Glomerular visceral epithelial cell (primary cell): ENCODE results near the gene PLEKHA5.
A peak's percentile ranks its signal among the peaks of the same experiment; 100 is the strongest.

Experiments
- DNase-seq: peaks from one replicate; pipeline ENCODE4 v3.0.0-alpha.2; 2016; ENCODE audit errors: extremely low spot score

Gene PLEKHA5

DNA sequence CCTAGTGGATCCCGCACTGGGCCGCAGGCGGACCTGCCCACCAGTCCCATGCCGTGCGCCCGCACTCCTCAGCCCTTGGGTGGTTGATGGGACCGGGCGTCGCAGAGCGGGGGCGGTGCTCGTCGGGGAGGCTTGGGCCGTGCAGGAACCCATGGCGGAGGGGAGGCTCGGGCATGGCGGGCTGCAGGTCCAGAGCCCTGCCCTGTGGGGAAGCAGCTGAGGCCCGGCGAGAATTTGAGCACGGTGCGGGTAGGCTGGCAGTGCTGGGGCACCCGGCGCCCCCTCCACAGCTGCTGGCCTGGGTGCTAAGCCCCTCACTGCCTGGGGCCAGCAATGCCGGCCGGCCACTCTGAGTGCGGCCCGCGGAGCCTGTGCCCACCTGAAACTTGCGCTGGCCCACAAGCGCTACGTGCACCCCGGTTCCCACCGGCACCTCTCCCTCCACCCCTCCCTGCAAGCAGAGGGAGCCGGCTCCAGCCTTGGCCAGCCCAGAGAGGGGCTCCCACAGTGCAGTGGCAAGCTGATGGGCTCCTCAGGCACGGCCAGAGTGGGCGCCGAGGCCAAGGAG, 100.8 kb downstream of the PLEKHA5 start:
- no peak for DNase-seq

DNA sequence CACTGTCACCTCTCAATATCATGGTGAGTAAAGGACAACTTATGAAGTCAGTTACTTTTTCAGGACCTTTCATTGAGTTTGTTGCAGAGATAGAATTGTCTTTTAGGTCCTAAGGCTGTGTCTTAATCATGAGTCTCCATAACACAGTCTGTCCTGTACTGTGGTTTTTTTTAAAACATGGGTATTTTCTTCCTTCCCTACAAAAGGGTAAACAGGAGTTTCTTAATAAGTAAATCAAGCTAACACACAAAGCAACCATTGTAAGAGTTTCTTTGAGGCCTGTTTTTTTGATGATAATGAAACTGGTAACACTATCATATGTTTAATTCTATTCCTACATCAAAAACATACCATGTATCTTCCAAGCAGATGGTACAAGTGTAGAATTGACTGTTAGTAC, 101.4 kb downstream of the PLEKHA5 start:
- DNase-seq: no peak

DNA sequence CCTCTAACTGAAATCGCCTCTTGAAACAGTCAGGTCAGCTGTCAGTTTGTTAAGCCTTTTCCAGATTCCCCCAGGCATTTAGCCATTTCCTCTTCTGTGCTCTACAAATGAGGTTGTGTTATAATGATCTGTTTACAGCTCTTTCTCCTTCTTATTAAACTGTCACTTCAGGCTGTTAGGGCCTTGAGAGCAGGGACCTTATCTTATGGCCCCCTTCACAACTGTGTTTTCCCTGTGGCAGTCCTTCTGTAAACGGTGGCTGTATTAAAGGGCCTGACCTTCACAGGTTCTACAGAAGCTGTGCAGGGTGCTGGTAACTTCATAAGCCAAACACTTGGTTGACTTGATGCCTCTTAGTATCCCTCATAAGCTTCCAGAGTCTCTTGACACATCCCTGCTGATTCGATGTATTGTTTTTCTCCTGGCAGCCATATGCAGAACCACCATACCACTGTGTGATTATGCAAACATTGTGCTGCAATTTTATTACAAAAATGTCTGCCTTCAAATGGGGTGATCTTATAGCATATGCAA, 104.7 kb downstream of the PLEKHA5 start:
- DNase-seq: no peak

DNA sequence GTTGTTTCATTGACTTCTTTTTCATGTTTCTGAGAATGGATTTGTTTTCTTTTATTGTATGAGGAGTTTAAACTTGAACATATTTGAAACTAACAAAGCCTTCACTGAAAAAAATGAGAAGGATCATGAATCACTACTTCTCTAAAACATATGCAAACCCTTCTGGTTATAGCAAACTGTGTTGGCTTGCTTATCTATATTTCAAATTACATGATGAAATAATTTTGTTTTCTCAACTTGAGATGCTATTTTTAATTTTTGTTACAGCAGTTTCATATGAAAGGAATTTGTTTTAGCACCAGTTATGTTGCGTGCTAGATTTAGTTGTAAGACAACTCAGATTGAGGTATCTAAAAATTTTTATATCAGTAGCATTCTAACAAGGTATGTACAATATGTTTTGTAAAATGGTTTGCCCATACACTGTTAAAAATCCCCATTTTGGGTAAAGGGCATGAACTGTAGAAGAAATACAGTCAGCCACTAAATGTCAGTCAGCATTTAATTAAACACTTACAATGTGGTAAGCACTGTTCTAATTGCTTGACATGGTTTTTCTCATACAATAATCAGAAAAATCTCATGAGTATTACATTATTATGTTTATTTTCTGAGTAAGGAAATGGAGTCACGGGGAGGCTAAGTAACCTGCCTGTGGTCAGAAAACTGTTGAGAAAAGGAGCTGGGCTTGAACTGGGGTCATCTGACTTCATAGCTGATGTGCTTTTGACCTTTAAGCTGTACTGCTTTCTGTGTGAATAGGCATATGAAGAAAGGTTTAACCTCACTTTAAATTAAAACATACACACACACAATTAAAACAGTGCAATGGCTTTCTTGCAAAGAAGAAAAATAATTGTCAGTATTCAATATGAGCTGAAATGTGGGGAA, 105.7 kb downstream of the PLEKHA5 start:
- DNase-seq: no peak

DNA sequence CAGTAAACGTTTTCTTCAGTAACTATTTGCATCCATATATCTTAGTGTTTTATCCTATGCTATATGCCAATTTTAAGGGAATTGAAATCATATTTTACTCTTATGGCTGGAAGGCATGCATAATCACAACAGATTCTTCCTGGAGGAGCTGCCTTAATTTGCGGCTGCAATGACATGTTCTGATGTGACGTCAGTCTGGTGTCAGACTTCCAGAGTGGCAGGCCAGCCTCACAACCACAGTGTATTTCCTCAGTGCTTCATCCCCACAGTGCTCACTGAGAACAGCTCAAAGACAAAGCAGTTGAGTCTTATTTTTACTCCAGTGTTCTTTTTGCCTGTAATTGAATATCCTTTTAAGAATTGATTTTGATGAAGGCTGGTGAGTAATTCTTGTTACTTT, 107.1 kb downstream of the PLEKHA5 start:
- DNase-seq: no peak

DNA sequence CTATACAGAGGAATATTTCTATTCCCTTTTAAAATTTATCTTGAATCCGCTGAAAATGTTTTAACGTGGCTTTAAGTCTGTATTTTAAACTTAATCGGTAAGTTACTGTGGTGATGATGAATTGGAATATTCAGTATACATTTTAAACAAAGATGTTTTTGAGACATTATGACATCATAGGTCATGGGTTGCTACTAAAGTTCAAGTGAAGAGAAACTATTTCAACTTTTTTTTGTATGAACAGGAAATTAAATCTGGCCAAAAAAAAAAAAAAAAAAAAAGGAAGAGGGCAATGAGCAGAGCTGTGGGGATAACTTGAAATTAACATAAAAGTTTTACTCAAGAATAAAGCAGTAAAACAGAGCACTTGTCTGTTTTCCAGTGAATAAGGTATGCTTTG, 109.0 kb downstream of the PLEKHA5 start:
- DNase-seq: no peak

DNA sequence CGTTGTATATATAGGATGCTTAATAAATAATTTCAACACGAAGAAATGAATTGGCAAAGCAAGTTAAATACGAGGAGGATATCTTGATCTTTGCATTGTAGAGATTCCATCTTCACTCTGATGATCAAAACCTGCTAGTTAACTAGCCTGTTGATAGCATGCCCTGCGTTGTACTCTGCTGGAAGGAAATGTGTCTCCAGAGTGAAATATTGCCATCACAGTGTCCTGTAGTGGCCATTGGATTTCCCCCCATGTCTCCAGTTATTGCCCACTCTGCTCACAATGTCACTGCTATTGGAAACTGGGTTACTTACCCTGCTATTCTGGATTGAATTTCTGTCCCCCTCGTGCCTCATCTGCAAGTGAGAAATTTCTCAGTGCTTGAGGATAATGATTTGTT, 109.6 kb downstream of the PLEKHA5 start:
- no peak for DNase-seq

DNA sequence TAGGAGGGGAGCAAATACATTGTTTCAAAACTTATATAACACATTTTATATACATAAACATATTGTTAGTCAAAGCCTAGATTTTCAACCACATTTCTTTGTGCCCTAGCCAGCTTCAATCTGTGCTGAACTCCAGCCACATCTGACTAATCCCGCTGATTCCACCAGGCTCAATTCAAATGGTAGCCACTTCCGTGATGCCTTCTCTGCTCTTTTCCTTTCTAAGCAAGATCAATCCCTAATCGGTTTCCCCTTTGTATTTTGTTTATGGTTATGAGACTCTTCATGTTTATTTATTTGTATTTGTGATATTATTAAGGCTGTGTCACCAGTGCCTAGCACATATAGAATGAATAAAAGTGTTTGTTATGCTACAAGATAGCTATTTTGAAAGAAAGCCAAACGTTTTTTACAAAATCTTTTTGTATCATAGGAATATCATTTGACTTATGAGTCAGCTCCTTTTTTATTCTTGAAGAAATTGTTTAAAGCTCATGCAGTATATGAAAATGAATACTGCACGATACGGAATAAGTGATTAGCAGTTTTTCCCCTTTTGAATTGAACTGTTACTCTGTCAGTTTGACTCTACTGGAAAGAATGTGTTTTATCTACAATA, 110.2 kb downstream of the PLEKHA5 start:
- no peak for DNase-seq

DNA sequence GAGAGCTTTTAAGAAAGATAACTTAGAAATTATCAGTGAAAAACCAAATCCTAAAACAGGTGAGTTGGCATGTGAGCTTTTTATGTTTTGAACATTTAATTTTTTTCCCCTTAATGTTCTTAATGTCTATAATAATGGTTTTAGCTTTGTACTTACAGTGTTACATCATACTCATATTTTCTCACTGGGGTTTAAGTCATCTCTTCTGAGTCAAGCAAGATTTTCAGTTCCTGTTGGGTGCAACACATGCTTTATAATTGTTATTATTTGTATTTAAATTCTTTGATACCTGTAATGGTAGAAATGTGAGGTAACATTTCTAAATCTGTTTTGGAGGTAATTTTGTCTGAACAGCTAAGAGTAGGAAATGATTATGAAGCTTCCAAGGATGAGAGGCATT, 113.0 kb downstream of the PLEKHA5 start:
- no peak for DNase-seq

DNA sequence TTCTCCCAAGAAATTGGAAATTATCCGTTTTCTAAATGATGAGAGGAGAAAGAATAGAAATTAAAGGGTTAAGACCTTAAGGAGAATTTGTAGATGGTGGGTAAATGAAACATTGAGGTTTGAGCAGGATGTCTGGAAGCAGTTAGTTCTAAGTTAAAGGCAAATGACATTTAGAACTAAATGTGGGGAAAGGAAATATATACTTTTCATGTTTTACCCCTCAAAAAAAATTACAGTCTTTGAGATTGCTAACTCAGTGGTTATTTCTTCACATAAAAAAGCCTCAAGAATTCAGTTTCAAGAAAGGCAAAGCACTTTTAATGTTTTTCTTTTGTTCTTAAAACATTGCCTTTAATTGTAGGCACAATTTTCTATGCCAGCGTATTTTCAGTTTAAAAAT, 114.0 kb downstream of the PLEKHA5 start:
- DNase-seq: no peak

DNA sequence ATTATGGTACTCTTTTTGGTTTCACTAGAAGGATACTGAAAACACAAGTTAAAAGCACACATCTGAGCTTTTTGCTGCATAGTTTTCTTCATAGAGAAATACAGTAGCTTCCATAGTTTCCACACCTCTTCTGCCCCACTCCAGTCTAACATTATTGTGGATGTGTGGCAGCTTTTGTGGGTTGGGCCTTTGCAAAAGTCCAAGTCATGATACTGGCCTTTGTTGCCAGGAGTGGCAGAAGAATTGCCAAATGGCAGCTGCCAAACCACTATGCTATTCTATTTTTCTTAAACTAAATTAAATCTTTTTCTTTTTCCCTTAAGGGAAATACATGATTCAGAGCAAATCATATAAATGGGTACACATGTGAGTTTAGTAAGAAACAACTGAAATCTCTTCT, 114.8 kb downstream of the PLEKHA5 start:
- no peak for DNase-seq

DNA sequence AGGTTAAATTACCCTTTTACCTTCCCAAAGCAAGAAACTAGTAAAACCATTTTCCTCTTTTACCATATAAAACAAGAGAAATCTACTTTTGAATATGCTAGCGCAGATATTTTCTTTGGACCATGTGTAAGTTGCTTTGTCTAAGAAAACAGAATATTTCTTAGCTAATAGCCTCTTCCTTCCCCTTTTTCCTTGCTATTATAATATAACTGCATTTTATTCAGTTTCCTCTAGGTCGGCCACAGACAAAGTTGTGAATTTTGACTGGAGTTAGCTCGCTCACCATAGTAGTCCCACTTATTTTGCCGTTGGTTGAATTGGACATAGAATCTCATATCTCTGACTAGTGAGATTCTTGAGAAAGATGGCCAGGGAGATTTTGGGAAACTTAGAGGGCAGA, 115.6 kb downstream of the PLEKHA5 start:
- DNase-seq: no peak

DNA sequence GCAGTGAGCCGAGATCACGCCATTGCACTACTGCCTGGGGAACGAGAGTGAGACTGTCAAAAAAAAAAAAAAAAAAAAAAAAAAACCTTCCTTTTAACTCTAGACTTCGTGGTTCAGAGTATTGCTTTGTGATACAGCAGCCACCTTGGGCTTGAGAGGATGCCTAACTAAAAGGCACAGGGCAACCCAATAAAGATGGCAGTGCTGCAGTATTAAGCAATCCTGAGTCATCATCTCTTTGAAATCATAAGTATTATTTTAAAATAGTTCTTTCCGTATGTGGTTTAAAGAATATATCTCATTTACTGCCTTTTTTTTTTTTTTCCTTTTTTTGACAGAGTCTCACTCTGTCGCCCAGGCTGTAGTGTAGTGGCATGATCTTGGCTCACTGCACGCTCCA, 116.1 kb downstream of the PLEKHA5 start:
- DNase-seq: no peak

DNA sequence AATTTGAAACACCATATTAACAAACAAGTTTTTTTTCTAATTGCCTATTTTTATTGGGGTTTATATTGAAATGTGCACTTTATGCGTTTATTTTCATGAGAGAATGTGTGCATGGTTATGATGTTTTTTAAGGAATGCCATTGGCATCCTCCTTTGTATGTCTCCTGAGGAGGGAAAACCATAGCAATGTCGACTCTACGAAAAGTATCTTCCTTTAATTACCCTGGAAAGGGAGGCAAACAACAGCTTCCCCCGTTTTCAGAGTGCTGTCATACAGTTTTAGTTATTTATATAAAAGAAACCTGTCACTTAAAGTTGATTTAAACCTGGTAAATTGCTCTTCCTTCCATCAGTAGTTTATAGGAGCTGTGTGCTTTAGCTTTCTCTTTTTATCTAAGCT, 117.4 kb downstream of the PLEKHA5 start:
- no peak for DNase-seq

DNA sequence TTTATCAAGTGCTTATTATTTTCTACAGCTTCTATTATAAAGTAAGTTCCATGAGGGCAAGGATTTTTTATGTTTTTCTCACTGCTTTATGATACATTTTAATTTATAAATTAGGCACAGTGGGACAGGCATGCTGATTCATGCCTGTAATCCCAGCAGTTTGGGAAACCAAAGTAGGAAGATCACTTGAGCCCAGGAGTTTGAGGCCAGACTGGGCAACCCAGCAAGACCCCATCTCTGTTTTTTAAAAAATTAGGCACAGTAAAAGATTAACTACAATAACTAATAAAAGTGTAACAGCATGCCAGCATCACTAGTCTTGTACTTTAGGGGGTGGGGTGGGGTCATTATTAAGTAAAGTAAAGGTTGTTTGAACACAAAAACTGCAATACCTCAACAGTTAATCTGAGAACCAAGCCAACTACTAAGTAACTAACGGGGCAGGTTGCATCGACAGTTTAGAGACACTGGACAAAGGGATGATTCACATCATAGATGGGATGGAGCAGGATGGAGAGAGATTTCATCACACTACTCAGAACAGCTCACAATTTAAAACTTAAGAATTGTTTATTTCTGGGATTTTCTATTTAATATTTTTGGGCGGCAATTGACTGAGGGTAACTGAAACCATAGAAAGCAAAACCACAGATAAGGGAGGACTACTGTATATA, 119.5 kb downstream of the PLEKHA5 start:
- no peak for DNase-seq

DNA sequence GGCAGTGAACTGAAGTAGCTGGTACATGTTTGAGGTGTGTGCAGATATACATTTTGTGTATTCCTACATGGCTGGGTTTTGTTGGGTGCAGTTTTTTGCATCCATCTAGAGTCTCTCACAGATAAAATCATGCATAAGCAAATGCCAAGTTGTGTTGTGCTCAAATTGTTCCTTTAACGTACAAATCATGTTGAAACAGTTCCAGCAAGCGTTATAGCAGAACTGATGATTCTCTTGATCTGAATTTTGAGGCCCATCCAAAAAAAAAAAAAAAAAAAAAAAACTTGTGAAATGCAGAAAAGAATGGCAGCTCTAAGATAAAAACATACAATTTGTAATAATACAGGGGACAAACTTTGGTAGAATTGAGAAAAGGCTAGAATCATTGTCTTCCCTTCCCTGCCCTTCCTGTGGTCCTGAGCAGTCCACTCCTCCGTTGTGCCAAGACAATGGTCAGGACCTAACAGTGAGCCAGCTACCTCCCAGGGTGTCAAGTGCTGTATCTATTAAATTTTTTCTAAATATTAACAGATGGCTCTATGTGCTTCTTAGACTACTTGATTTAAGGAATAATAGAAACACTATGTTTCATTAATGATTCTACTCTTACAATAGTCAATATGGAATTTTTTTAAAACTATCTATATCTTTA, 122.1 kb downstream of the PLEKHA5 start:
- DNase-seq: no peak

DNA sequence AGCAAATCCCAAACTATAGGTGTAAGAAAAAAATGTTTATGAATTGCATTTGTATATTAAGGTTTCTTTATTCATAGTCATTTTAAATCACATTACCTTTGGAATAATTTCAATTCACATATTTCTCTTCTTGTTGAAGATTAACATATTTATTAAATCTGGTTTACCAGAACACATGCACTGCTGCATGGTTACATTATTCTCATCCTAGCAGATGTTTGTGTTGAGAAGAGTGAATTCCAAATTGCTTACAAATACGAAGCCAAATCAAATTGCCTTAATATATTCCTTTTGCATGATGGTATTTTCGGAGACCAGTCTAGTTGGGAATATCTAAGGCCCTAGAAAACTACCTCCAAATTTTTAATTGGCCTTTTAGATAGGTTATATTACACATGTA, 130.6 kb downstream of the PLEKHA5 start:
- no peak for DNase-seq

DNA sequence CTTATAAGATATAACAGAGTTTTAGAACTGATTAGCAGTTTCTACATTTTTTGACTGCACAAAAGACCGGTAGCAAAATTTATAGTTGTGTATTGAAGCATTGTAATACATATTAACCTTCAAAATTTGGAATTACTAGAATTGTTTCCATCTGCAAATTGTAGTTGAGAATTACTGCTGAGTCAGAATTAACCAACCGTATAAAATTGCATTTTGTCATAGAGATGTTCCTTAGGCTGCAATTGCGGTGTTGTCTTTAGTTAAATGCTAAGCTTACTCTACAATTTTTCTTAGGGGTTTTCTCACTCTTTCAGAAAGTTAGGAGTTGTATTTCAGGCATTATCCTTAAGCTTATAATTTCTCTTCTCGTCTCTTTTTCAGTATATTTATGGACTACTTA, 132.2 kb downstream of the PLEKHA5 start:
- peak; percentile 16 for DNase-seq

DNA sequence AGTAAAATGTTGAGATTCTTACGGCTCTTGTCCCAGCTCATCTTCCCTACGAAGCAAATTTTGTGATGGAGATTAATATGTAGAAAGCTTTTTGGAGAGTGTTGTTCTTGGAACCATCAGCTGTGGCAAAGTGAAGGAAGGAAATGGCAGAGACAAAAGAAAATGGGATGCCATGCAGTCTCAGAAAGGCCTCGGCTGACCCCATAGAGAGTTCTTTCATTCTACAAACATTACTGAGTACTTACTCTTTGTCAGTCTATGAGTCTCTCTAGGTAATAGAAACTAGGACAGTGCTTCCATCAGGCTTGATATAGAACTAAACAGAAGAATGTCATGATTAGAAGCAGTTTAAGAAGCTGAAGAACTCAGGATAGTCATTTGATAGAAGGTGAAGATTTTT, 134.1 kb downstream of the PLEKHA5 start:
- DNase-seq: no peak

DNA sequence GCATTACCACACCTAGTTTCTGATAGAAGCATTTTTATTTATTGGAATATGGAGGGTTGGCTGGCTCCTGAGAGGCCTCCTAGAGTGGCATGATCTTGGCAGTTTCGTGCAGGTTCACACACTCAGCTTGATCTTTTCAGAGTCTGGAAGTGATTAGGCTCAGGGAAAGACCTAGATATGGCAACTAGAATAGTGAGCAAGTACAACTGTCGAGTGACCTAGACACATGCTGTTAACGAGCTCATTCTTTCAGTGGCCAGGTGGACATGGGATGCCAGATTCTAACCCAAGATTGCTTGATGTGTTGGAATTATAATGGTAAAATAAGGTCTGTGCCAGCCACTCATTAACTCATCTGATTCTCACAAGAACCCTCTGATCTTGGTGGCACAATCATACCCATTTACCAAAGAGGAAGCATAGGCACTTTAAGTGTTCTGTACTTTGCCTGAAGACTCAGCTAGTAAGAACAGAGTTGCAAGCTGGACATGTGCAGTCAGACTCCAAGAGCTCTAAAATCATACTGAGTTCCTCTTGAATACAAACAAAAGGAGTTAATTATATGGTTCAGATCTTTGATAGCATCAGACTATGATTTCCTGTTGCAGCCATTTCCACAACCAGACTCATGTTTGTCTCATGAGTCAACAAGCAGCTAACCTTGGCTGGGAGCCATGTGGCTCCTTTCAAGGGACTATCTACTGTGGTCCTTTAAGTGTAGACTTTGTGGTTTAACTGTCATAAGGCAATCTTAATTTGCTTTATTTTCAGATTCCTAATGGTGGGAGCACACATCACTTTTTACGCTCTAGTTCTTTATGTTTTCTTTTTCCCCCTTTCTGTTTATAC, 144.2 kb downstream of the PLEKHA5 start:
- peak; percentile 94 for DNase-seq

DNA sequence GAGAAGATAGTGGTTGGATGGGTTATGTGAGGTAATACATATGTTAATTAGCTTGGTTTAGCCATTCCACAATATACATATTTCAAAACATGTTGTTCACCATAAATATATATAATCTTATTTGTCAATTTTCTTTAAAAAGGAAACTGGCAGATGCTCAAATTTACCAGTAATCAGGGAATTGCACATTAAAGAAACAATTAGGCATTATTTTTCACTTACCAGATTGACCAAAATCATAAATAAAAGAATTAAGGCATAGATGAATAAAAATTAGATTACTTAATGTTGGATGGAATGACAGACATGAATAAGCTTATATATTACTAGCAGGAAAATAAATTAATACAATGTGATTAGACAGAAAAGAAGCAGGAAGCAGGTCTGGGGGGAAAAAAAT, 147.2 kb downstream of the PLEKHA5 start:
- no peak for DNase-seq
